MV-4-11 (cell line): Measurements from ENCODE around the gene ANO2.

Experiments used
- DNase-seq: peaks from one replicate; lab custom pipeline; 2025; lab: John Stamatoyannopoulos, UW

ANO2 gene

GRCh38 chr12:5581019-5581418 is 364.0 kb downstream of the ANO2 start:
- DNase-seq, result peak; percentile 12

DNA sequence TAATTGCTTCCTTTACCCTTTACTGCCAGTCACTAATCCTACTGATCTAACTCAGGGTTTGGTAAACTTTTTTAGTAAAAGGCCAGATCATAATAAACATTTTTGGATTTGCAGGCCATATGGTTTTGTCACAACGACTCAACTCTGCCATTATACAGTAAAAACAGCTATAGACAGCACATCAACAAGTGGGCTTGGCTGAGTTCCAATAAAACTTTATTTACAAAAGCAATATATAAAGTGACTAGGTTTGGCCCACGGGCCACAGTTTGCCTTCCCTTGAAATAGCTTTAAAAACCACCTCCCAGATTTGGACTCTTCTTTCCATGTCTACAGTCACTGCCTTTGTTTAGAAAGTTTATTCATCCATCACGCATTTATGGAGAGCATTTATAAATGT is 366.3 kb downstream of the ANO2 start:
- no peak for DNase-seq

DNA sequence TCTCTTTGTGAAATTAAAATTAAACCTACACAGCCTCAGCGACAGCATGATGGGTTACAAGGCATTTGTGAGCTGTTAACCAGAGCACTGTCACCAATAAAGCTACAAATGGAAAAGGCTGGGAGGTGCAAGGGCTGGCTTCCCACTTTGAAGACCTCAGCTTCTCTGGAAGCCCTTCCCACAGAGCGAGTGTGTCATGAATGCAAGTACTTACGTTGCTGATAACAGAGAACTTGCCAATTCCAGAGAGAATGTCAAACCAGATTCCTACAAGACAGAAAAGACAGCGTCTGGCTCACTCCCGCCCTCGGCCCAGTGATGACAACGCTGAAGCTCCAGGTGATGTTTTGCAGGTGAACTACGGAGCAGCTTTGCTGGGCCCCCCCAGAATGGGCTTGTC is 367.3 kb downstream of the ANO2 start:
- DNase-seq, result no peak

- no peak for DNase-seq
Observed at GRCh38 chr12:5577211-5577612, 367.8 kb downstream of the ANO2 start.

DNA sequence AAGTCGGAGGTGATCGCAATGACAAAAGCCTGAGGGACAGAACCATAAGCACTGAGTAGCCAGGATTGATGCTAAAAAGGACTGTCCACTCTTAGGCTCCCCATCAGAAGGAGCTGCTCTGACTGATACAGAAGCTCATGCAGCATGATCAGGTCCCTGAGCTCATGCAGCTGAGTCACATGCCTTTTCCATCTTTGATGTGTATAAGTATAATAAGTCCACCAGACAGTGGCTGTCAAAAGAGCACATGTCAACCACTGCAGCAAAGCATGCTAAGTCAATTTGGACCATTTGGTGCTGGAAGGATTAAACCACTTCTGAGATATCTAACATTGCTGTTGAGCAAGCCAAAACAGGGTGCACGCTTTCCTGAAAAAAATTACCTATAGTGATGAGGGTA is 369.1 kb downstream of the ANO2 start:
- no peak for DNase-seq

- DNase-seq, result no peak
Observed at GRCh38 chr12:5575232-5575631, 369.8 kb downstream of the ANO2 start.

GRCh38 chr12:5573390-5573789 is 371.7 kb downstream of the ANO2 start:
- no peak for DNase-seq

DNA sequence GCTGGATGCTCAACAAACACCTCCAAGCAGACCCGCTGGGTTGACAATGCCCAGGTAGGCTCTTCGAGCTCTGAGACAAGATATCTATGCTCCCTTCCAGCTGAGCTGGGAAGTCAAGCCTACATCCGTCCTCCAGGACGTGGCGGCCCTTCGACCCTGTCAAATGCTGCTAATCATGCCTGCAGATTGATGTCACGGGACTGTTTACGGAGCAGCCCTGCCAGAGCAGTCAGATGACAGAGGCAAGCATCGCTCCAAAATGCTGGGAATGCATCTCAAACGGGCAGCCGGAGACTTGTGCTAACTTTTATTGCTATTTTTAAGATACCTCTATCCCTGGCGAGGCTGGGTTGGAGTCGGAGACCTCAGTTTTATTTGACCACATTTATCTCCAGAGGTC is 373.9 kb downstream of the ANO2 start:
- no peak for DNase-seq

DNA sequence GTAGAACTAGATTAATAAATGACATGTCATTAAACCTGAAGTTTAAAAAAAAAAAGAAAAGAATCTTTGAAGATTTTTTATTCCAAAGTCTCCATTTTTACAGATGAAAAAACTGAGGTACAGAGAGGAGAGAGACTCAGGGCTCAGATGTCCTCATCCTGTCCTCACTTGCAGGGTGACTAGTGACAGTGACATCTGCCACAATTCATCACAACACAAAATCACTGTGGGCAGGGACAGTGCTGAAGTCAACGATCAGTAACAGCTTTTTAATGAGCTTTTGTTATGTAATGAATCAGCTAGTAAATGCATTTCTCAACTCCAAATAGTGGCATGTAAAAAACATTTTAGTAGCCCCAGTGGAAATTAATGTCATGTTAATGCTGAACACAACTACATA is 374.6 kb downstream of the ANO2 start:
- no peak for DNase-seq

- no peak for DNase-seq
Observed at GRCh38 chr12:5568325-5568981, 376.6 kb downstream of the ANO2 start.

- DNase-seq, result no peak
Observed at GRCh38 chr12:5567016-5567725, 377.9 kb downstream of the ANO2 start.

- no peak for DNase-seq
Observed at GRCh38 chr12:5565933-5566599, 379.0 kb downstream of the ANO2 start.

DNA sequence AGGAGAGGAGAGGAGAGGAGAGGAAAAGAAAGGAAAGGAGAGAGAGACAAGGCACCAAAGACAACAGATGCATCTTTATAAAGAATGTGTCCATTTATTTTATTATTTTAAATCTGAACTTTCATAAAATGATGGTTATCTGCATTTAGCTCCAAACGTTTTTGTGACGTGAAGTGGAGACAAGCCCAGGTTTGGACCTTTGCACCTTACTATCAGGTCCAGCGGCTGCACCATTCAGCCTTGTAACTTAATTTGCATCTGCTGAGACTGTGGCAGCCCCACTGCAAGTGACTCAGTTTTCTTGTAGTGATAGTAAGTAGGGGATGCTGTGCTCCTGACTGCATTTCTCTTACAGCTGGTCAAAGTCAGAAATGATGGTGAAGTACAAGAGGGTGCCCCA is 382.5 kb downstream of the ANO2 start:
- no peak for DNase-seq

GRCh38 chr12:5561846-5562245 is 383.2 kb downstream of the ANO2 start:
- no peak for DNase-seq

DNA sequence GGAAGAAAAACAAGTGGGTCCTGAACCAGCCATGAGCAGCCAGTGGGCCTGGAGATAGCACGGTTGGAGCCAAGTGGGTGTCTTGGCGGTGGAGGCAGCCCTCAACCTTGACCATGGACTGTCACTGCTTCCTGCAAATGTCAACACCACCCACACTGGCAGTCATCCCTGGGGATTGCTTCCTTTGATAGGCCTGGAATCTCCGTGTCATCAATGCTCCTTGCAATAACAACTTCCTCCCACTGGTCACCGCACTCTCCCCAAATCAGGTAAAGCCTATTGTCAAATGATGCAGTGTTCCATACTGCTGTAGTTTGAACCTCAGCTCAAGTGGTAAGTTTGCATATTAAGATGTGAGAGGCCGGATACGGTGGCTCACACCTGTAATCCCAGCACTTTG is 384.0 kb downstream of the ANO2 start:
- no peak for DNase-seq

GRCh38 chr12:5560265-5560664 is 384.8 kb downstream of the ANO2 start:
- no peak for DNase-seq

- DNase-seq, result no peak
Observed at GRCh38 chr12:5557906-5558305, 387.2 kb downstream of the ANO2 start.

DNA sequence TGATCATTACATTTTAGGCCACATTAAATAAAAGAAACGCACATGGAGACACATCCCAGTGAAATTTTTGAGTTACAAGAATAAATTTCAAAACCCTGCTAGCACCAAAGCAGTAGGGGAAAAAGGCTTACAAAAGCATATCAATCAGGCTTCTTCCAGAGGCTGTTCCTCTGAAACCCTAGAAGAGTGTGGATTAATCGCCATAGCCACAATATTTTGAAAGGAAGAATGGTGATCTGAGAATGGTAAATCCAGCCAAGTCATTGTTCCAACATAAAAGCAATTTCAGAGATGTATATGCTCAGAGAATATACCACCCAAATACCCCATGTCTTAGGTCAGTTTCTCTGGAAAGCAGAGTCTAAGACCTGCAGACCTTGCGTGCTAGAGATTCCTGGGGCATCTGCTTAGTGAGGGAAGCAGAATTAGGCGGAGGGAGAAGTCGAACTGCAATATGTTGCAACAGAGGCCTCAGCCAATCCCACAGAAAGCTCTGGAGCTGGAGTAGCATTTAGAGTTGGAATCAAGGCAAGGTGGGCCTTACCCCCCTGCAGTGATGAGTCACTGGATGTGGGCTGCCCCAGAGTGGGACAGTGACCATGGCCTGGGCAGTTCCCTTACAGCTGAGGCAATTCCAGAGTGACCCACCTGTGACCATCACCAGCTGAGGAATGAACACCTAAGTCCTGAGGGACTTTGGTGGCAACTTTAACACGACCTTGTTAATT is 387.9 kb downstream of the ANO2 start:
- no peak for DNase-seq

- no peak for DNase-seq
Observed at GRCh38 chr12:5556033-5556614, 388.9 kb downstream of the ANO2 start.

DNA sequence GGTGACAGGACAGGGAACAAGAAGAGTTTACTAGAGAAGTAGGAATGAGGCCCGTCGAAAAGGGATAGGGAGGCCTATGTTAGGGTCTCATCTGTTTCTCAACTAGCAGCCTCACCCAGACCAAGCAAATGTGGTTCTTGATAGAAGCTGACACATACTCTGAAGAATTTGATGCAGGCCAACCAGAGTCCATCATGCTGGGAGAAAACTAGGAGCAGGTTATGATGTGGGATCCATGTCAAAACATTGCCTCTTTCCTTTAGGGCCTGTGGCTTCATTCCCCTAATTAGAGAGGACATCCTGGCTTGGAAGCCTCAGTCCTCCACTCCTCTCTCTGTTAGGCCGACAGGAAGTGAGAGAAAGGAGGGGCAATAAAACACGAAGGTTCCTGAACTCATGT is 390.3 kb downstream of the ANO2 start:
- no peak for DNase-seq

DNA sequence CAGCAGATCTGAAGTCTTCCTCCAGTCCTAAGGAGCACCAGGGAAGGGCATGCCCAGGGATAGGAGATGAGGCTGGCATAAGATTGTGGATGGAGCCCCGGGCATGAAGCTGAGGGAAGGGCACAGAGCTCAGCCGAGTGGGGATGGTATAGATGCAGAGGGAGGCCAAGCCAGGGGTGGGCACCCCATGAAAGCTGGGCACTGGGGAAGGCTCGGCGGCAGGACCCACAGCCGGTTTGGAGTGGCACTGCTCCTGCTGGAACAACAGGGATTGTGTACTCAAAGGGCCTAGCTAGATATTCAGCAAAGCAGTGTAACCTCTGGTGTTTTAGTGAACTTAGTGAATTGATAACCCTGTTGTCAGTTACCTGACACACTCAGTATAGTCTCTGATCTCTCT is 396.0 kb downstream of the ANO2 start:
- no peak for DNase-seq

DNA sequence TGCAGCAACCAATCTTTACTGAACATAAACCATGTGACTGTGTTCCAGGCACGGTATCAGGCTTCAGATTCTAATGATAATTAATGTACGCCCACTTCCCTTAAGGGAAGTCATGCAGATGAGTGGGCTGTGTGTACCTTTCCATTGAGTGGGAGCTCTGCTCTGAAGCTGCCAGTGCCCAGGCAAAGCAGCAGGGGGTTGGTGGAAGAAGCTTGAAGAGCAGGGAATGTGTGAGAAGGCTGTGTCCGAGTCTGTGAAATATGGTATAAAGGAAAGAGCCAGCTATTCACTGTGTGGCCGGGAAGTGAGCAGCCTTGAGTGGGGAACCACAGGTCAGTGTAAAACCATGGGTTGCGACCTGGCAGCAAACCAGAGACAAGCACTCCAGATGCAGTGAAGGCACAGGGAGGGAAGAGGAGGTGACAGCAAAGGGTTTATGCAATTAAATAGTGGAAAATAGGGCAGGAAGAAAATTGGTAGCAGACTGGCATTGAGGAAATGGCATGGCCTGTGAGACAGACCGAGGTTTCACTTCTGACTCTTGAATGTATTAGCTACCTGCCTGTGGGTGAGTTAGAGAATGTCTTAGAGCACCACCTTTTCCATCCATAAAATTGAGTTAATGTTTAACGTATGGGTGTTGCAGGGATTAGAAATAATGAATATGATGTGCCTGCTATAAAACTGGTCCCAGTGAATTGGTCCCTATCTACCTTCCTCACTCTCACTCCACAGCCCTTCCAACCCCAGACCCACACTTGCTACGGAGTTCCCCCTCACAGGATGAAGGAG is 396.7 kb downstream of the ANO2 start:
- DNase-seq, result no peak
